ENCODE results near the gene FAM107B. TPM values are rescaled to one million over a fixed set of nuclear protein-coding genes. Genes with fewer than 3 reads are reported as not detected.

Gene FAM107B
- total and polyA plus RNA-seq, 10 of the 15 experiments (the other 5 are each of a cell fraction or from before 2014, with no cell fraction given): 22.9 to 162 (median 86.6) TPM

- TF ChIP-seq KLF5 (IDR thresholded peaks at IDR 0.05; ENCODE audit: partially characterized antibody) (no peak), EED (IDR thresholded peaks at IDR 0.05; ENCODE audit: low read depth) (no peak), TCF3 (IDR thresholded peaks at IDR 0.05; ENCODE audit: borderline replicate concordance, insufficient read depth, low read depth, low read length) (no peak), NFXL1 (IDR thresholded peaks at IDR 0.05; ENCODE audit: borderline replicate concordance) (no peak), MAX (IDR thresholded peaks at IDR 0.05; ENCODE audit: low read depth, low read length) (no peak), NFYA (IDR thresholded peaks at IDR 0.05; ENCODE audit: borderline replicate concordance, low read depth, low read length) (no peak), ESRRA (IDR thresholded peaks at IDR 0.05; ENCODE audit: low read length) (no peak), NBN (IDR thresholded peaks at IDR 0.05) (no peak), RB1 (IDR thresholded peaks at IDR 0.05; ENCODE audit: borderline replicate concordance) (no peak)
Measured at GRCh38 chr10:14487488-14487883, 287.2 kb downstream of the FAM107B start (continued).

GRCh38 chr10:14486777-14487487 lies 287.8 kb downstream of the FAM107B start:
- RAD21 ChIA-PET (ENCODE audit: unreplicated experiment): interaction anchor here (1.1 kb wide), 1 partner anchor 484 kb away, joined by 4 read pairs; no protein-coding TSS in a partner anchor
- CTCF ChIA-PET: interaction anchor here (0.5 to 1.0 kb wide), 2 partner anchors 453 to 485 kb away, joined by 3 to 5 read pairs; no protein-coding TSS in a partner anchor
- H3K79me2 ChIP-seq (ENCODE audit: control insufficient read depth, insufficient read depth, low read length): no peaks in the 10 kb centered on the region
- H3K4me2 ChIP-seq (ENCODE audit: control insufficient read depth, insufficient read depth): no peak overlapping the region
- WGBS (ENCODE audit: insufficient coverage, insufficient replicate concordance, low lambda C conversion rate, missing lambda C conversion rate): 40% methylated on average over 13 of the region's 13 CpGs
- in situ Hi-C loops (cut with MboI) (no loop called here), intact Hi-C loops (cut with micrococcal nuclease; ENCODE audit: unreplicated experiment) (no loop called here)
- no peak overlapping the region for H3K9ac ChIP-seq (ENCODE audit: control insufficient read depth, insufficient read depth, low read length)
- no peaks in the 10 kb centered on the region for H3K36me3 ChIP-seq (ENCODE audit: control insufficient read depth in 2 of 2, insufficient read depth in 2 of 2, low read length in 1 of 2)
- FAIRE-seq (no peak), DNase-seq (ENCODE audit: low read depth, low spot score) (no peak), ATAC-seq (no peak)
- no peaks in the 10 kb centered on the region for H4K20me1 ChIP-seq (ENCODE audit: control insufficient read depth, insufficient read depth)
- SMC1A ChIA-PET (ENCODE audit: uncharacterized antibody, unreplicated experiment): interaction anchor here (0.6 to 0.9 kb wide), 3 partner anchors 116 to 455 kb away, joined by 3 read pairs; no protein-coding TSS in a partner anchor
- no peaks in the 10 kb centered on the region; the same call in 2 of the 3 replicates for H3K9me3 ChIP-seq (replicated peaks; ENCODE audit: control insufficient read depth, insufficient read depth, low read length)
- peaks cover 2% of the 10 kb centered on the region in 2 experiments; a peak in 2 of 4 replicates for H3K27me3 ChIP-seq (replicated peaks in 1 of 2; ENCODE audit: control insufficient read depth in 2 of 2, insufficient read depth in 2 of 2, low read length in 1 of 2)
- POLR2A ChIA-PET: no interaction called here
- no peak overlapping the region for H3K4me3 ChIP-seq
- no peak overlapping the region for H2AFZ ChIP-seq (ENCODE audit: control insufficient read depth, low read depth, low read length)
- TF ChIP-seq BMI1 (IDR thresholded peaks at IDR 0.05; ENCODE audit: borderline replicate concordance): 0 out of 2 replicates have a peak, but pooled peaks have one; percentile 55
- TF ChIP-seq NFIC (IDR thresholded peaks at IDR 0.05; ENCODE audit: low read depth, low read length): no peak
- BruUV-seq (replicated peaks): no TSS peak
- H3K27ac ChIP-seq (ENCODE audit: control insufficient read depth, insufficient read depth): no peak overlapping the region
- no peaks in the 10 kb centered on the region for H3K4me1 ChIP-seq (ENCODE audit: control insufficient read depth, insufficient read depth, low read length)

Data from GM12878 (cell line).